Lower leg skin (tissue), 3 donors: ENCODE measurements around the gene FMO4.

Source experiments
- POLR2A ChIP-seq, 2 donors: fragments of 450-650 bp; IDR thresholded peaks; one replicate each; pipeline ENCODE4 v1.6.1; 2016 to 2017; ENCODE audit warnings: antibody characterized with exemption in 2 of 2, mild to moderate bottlenecking in 1 of 2, moderate library complexity in 1 of 2
- TF ChIP-seq, protein P1 (sequence below), 3 donors: fragments of 450-650 bp; IDR thresholded peaks; one replicate each; pipeline ENCODE4 v1.5.1; 2016; ENCODE audit warnings: antibody characterized with exemption in 3 of 3, mild to moderate bottlenecking in 3 of 3, moderate library complexity in 2 of 3

DNA sequence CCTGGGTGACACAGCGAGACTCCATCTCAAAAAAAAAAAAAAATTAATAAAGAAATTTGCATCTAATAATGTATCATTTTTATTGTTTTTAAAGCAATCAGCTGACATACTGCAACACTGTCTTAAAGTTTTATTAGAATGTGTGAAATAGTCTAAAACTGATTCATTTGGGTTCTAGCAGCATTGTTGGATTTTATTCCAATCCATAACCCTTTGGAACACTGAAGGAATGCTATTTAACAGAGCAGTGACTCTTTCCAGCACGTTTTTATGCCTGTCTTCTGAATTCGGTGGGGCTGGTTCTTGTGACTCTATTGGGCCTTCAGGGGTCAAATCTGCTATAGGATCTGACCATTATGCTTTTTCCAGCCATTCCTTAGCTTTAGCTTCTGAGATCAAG is 18.2 kb upstream of the FMO4 start:
- TF ChIP-seq, protein P1, sequence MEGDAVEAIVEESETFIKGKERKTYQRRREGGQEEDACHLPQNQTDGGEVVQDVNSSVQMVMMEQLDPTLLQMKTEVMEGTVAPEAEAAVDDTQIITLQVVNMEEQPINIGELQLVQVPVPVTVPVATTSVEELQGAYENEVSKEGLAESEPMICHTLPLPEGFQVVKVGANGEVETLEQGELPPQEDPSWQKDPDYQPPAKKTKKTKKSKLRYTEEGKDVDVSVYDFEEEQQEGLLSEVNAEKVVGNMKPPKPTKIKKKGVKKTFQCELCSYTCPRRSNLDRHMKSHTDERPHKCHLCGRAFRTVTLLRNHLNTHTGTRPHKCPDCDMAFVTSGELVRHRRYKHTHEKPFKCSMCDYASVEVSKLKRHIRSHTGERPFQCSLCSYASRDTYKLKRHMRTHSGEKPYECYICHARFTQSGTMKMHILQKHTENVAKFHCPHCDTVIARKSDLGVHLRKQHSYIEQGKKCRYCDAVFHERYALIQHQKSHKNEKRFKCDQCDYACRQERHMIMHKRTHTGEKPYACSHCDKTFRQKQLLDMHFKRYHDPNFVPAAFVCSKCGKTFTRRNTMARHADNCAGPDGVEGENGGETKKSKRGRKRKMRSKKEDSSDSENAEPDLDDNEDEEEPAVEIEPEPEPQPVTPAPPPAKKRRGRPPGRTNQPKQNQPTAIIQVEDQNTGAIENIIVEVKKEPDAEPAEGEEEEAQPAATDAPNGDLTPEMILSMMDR (IDR thresholded peaks at IDR 0.05), result no peak
- no peak for TF ChIP-seq POLR2A (IDR thresholded peaks at IDR 0.05)
